Activated CD4-positive, alpha-beta T cell treated with anti-CD3 and anti-CD28 coated beads, Interleukin-2, Interleukin-4, amounts not matched to agents 100 ng/mL and 50 ng/mL, durations not matched to agents 16 hours and 8 hours (primary cell): ENCODE data around the gene VWA5A.

Experiments
- DNase-seq: peaks from one replicate; pipeline ENCODE4 v3.0.0-alpha.2; 2020; ENCODE audit warnings: low spot score

The VWA5A gene

DNA sequence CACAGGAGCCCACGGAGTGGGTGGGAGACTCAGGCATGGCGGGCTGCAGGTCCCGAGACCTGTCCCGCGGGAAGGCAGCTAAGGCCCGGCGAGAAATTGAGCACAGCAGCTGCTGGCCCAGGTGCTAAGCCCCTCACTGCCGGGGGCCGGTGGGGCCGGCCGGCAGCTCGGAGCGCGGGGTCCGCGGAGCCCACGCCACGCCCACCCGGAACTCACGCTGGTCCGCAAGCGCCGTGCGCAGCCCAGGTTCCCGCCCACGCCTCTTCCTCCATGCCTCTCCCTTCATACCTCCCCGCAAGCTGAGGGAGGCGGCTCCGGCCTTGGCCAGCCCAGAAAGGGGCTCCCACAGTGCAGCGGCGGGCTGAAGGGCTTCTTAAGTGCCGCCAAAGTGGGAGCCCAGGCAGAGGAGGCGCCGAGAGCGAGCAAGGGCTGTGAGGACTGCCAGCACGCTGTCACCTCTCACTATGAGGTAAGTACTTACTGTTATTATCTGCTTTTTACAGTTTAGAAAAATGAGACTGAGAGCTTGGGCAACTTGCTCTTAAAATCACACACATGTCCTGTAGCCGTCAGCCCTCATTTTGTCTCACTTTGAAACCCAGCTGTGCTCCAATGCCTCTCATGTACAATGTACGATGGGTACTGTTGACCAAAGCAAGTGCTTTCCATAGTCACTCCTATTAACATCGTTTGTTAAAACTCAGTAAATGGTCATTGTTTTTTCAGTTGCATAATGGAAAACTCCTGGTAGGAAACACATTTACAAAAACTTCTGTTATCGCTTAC is 55.7 kb downstream of the VWA5A start:
- DNase-seq: no peak

GRCh38 chr11:124172101-124172500 is 56.9 kb downstream of the VWA5A start:
- DNase-seq: no peak

- DNase-seq: no peak
Measured at GRCh38 chr11:124172599-124172998, 57.3 kb downstream of the VWA5A start.

- peak; percentile 5 for DNase-seq
Measured at GRCh38 chr11:124174001-124174583, 58.8 kb downstream of the VWA5A start.

GRCh38 chr11:124176925-124177715 is 61.9 kb downstream of the VWA5A start:
- no peak for DNase-seq

- no peak for DNase-seq
Measured at GRCh38 chr11:124179310-124179709, 64.1 kb downstream of the VWA5A start.

DNA sequence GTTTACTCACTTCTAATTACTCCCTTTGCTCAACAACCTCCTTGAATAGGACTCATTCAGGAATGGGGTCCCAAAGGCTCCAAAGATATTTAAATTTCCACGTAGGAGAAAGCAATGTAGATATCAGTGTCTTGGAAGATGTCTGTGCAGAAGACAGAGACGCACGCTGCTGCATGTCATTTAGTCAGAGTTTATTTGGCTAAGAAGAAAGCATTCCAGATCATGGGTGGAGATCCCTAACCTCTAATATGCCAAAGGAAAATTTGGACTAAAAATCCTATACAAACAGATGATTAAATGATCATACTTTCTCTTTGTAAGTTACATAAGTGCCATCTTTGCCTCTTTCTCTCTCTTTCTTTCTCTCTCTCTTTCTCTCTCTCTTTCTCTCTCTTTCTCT is 67.8 kb downstream of the VWA5A start, which contains the start of gene OR10D3:
OR10D3 (plus strand) TSS at position 278 of the 400 bp plus-strand sequence. CDS start 1,925 bp downstream, outside the sequence.
- no peak for DNase-seq

DNA sequence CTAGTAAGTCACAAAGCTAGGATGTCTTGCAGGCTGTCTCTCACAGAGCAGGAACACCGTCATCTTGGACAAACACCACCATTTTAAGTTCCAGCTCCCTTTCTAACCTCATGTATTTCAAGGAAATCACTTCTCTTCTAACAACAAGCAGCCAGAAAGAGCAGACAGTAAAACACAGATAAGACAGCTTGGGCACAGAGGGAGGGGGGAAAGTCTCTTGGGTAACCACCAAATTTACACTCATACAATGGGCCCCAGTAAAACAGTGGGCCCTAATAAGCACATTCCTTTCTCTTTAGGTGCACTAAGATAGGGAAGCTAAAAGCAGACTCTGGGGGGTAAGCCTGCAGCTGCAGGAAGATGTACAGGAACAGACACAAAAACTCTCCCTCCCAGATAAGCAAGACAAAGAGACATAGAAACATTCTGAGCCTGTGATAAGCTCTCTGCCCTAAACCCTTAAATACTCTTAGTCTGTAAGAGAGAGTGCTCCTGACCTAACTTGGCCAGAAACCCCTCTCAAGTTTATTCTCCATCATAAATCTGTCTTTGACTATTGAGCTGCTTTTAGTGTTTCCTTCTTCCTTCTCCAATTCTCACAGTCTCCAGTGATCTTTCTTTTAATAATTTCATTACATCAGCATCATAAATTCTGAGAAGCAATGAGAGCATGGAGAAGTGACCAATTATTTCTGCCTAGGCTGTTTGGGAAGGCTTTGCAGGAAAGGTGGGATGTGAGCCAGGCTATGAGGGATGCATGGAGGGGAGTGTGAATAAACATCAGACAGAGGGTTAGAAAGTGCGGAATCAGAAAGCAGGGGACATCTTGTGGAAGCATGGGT is 75.3 kb downstream of the VWA5A start:
- no peak for DNase-seq

DNA sequence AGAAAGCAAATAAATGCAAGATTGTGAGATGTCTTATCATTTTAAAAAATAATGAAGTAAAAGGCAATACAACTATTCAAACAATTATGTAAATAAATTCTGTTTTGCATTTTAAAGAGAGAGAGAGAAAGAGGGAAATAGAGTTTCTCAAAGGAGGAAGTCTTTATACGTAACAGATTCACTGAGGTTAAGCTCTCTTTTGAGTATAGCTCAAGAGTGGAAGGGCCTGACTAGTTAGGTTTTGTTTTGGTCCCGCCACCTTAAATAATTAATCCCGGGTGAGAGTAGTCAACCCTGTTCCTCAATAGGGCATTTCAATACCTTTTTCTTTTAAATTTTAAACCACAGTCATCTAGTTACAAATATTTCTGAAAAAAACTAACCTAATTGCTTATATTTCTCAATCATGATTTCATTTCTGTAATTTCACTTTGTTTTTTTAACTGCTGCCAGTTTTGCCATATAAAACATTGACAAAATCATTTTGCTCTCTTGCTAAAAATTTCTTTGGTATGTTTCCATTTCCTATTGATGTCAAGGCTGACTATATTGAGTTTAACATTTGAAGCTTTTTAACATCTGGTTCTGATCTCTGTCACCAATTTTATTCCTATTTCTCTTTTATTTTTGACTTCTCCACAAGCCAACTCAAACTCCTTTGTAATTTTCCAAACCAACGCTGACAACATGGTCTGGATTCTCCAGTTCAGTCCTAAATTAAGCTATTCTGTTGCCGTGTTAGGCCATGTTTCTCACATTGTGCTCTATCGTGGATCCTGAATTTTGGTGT is 78.2 kb downstream of the VWA5A start:
- no peak for DNase-seq

GRCh38 chr11:124194293-124195188 is 79.3 kb downstream of the VWA5A start:
- DNase-seq: no peak

DNA sequence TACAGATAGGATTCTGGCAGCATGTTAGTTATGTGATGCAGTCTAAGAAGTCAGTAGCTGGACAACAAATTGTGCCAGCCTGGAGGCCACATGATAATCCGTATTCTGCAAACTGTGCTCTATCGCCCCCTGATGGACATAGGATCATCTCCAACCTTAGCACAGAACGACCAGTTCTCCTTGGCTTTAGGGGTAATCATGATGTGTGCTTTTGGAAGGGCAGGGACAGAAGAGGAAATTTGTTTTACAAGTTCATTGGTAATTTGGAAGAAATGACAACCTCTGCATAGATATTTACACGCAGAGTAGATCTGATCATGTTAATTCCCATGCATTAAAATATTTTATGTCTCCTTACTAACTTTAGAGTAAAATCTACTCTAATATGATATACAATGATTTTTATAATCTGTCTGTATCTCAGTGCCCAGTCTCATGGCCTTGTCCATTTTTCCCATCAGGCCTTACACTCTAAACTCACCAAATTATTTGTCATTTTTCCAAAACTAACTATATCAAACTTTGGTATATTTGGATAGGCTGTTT is 80.0 kb downstream of the VWA5A start:
- peak; percentile 60 for DNase-seq
